OCI-LY7 (cell line): ENCODE data around the gene PCDH9. TPM values are rescaled to one million over a fixed set of nuclear protein-coding genes. Genes with fewer than 3 reads are reported as not detected.

ENCODE experiments used
- BruUV-seq: library from RNA; stranded (reverse); fragments of 400-500 nt; replicated peaks from 2 replicates; lab custom pipeline; 2021; lab: Mats Ljungman, UMichigan
- CTCF ChIA-PET: fragments of 300-600 bp; sonication (Branson Sonifier 250); formaldehyde crosslinking; loops from one replicate; lab custom pipeline; 2022; ENCODE audit warnings: antibody characterized with exemption; ENCODE audit not compliant: unreplicated experiment; lab: Charles Lee
- POLR2A ChIA-PET: fragments of 300-600 bp; sonication (Branson Sonifier 250); formaldehyde crosslinking; loops from one replicate; lab custom pipeline; 2022; ENCODE audit warnings: antibody characterized with exemption; lab: Charles Lee
- DNase-seq: peaks from one replicate; pipeline ENCODE4 v3.0.0-alpha.2; 2015; ENCODE audit warnings: low spot score
- H2AFZ ChIP-seq: fragments of 200-600 bp; sonication (generic), shearing (Covaris generic); 2 replicates; pipeline ENCODE4 v1.6.1; 2014; ENCODE audit warnings: mild to moderate bottlenecking, antibody characterized with exemption, low read length, moderate library complexity
- H3K27ac ChIP-seq: fragments of 200-600 bp; sonication (generic); 2 replicates; pipeline ENCODE4 v1.5.1; 2014; ENCODE audit warnings: mixed run types, low read depth, mild to moderate bottlenecking, moderate library complexity, low read length, inconsistent platforms; ENCODE audit not compliant: poor library complexity, severe bottlenecking
- H3K36me3 ChIP-seq: fragments of 200-600 bp; sonication (generic); 2 replicates; pipeline ENCODE4 v1.6.1; 2014; ENCODE audit warnings: mild to moderate bottlenecking, antibody characterized with exemption, low read length, moderate library complexity, mixed read lengths; ENCODE audit not compliant: insufficient read depth
- H3K4me1 ChIP-seq: fragments of 200-600 bp; sonication (generic); 2 replicates; pipeline ENCODE4 v1.5.1; 2014; ENCODE audit warnings: mild to moderate bottlenecking, low read length; ENCODE audit not compliant: insufficient read depth, poor library complexity, severe bottlenecking
- H3K4me2 ChIP-seq: fragments of 200-600 bp; sonication (generic); 2 replicates; pipeline ENCODE4 v1.6.1; 2014; ENCODE audit warnings: mild to moderate bottlenecking, low read length
- H3K4me3 ChIP-seq: fragments of 200-600 bp; sonication (generic); 2 replicates; pipeline ENCODE4 v1.5.1; 2014; ENCODE audit warnings: mild to moderate bottlenecking, low read depth, low read length; ENCODE audit not compliant: poor library complexity, severe bottlenecking
- H3K79me2 ChIP-seq: fragments of 200-600 bp; sonication (generic); 2 replicates; pipeline ENCODE4 v1.6.1; 2016; ENCODE audit warnings: low read depth, mild to moderate bottlenecking, low read length, moderate library complexity, mixed read lengths; ENCODE audit not compliant: insufficient read depth
- H3K9me2 ChIP-seq: fragments of 200-600 bp; sonication (generic); 2 replicates; pipeline ENCODE4 v1.6.1; 2016; ENCODE audit warnings: mild to moderate bottlenecking, low read length, mixed read lengths; ENCODE audit not compliant: insufficient read depth
- H3K9me3 ChIP-seq: fragments of 200-600 bp; sonication (generic); 2 replicates; pipeline ENCODE4 v1.6.1; 2014; ENCODE audit warnings: mild to moderate bottlenecking, mixed run types, low read length, mixed read lengths
- H4K20me1 ChIP-seq: fragments of 200-600 bp; sonication (generic); 2 replicates; pipeline ENCODE4 v1.6.1; 2014; ENCODE audit warnings: mild to moderate bottlenecking, antibody characterized with exemption, low read length, moderate library complexity, mixed read lengths; ENCODE audit not compliant: insufficient read depth
- CTCF ChIP-seq: fragments of 200-600 bp; sonication (generic); conservative IDR thresholded peaks from 2 replicates; pipeline ENCODE4 v1.5.1; 2014; ENCODE audit warnings: mild to moderate bottlenecking, antibody characterized with exemption, low read length, moderate library complexity, mixed read lengths
- EZH2phosphoT487 ChIP-seq: fragments of 200-600 bp; sonication (generic); IDR thresholded peaks from 2 replicates; pipeline ENCODE4 v1.6.1; 2018; ENCODE audit warnings: low read depth, borderline replicate concordance, mild to moderate bottlenecking, mixed run types, antibody characterized with exemption, low read length, moderate library complexity, mixed read lengths
- intact Hi-C: fragments of 100-400 bp; cut with micrococcal nuclease; formaldehyde crosslinking; loops from one replicate; pipeline ENCODE4 v1.10.0; 2022; ENCODE audit not compliant: unreplicated experiment
- total RNA-seq, 2 experiments: library from RNA; depleted of rRNA in 1 of 2; stranded (reverse); fragments of >200 nt in 1 of 2; shearing (Covaris generic) in 1 of 2; gene quantifications; 2 replicates each; pipeline ENCODE4 v1.2.3, GENCODE V29; 2014 to 2022

The PCDH9 gene
- total RNA-seq, 2 experiments from 2014 or later = 20.1 to 26.0 TPM

DNA sequence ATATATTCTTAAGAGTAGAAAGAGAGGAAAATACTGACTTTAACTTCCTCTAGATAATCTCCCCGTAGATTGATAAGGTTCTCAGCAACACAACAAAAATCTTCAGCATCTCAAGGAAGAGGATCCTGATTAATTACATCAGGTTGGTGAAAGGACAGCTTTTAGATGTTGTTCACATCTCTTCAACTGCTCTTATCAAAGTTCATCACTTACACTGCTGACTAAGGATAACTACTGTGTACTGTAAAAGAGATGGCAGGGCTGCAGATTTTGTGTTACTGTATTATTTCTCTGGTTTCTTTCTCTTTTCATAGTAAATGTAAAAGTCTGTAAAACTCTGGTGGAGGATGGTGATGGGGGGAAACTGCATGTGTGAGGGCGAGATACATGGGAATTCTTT is 133.7 kb downstream of the PCDH9 start:
- Histone ChIP-seq H3K27ac (no peak overlapping the region), H3K9me2 (no peaks in the 10 kb centered on the region), H3K4me3 (no peak overlapping the region), H3K79me2 (no peaks in the 10 kb centered on the region), H3K4me1 (no peaks in the 10 kb centered on the region), H3K36me3 (no peaks in the 10 kb centered on the region), H3K9me3 (no peaks in the 10 kb centered on the region), H3K4me2 (no peak overlapping the region), H2AFZ (peak overlapping the region; percentile 56), H4K20me1 (no peaks in the 10 kb centered on the region)
- CTCF ChIA-PET = no interaction called here
- TF ChIP-seq CTCF = no peak
- no peak for TF ChIP-seq EZH2phosphoT487
- intact Hi-C loops = no loop called here
- no peak for DNase-seq
- no TSS peak for BruUV-seq
- POLR2A ChIA-PET = no interaction called here

- TF ChIP-seq EZH2phosphoT487 = no peak
- TF ChIP-seq CTCF = no peak
- intact Hi-C loops = no loop called here
- H3K9me3 ChIP-seq = no peaks in the 10 kb centered on the region
- no TSS peak for BruUV-seq
- no peak overlapping the region for H3K27ac ChIP-seq
- no peaks in the 10 kb centered on the region for H4K20me1 ChIP-seq
- no peak for DNase-seq
- H3K4me2 ChIP-seq = no peak overlapping the region
- no peaks in the 10 kb centered on the region for H3K9me2 ChIP-seq
- ChIA-PET CTCF (no interaction called here), POLR2A (no interaction called here)
- H2AFZ ChIP-seq = no peak overlapping the region
- H3K79me2 ChIP-seq = no peaks in the 10 kb centered on the region
- no peaks in the 10 kb centered on the region for H3K4me1 ChIP-seq
- no peak overlapping the region for H3K4me3 ChIP-seq
- no peaks in the 10 kb centered on the region for H3K36me3 ChIP-seq
Measured at GRCh38 chr13:67095621-67096020, 134.5 kb downstream of the PCDH9 start.

GRCh38 chr13:67094952-67095351 is 135.2 kb downstream of the PCDH9 start:
- H3K4me1 ChIP-seq = no peaks in the 10 kb centered on the region
- ChIA-PET POLR2A (interaction anchor here (1.1 kb wide), 1 partner anchor 338 kb away, joined by 4 read pairs; no protein-coding TSS in a partner anchor), CTCF (no interaction called here)
- intact Hi-C loops = no loop called here
- no peaks in the 10 kb centered on the region for H3K36me3 ChIP-seq
- H3K9me3 ChIP-seq = no peaks in the 10 kb centered on the region
- H3K9me2 ChIP-seq = no peaks in the 10 kb centered on the region
- H4K20me1 ChIP-seq = no peaks in the 10 kb centered on the region
- no peaks in the 10 kb centered on the region for H3K79me2 ChIP-seq
- no peak overlapping the region for H2AFZ ChIP-seq
- TF ChIP-seq EZH2phosphoT487 = no peak
- H3K4me3 ChIP-seq = no peak overlapping the region
- no TSS peak for BruUV-seq
- H3K27ac ChIP-seq = no peak overlapping the region
- no peak overlapping the region for H3K4me2 ChIP-seq
- DNase-seq = no peak
